Activated CD8-positive, alpha-beta T cell treated with anti-CD3 and anti-CD28 coated beads, Interleukin-2, amount 10 ng/mL, durations not matched to agents 7 days and 5 days (primary cell): Measurements from ENCODE around the gene MEX3B. TPM values are rescaled to one million over a fixed set of nuclear protein-coding genes. Genes with fewer than 3 reads are reported as not detected.
"Not testable (repeated sequence)": the region's sequence is repeated elsewhere in the genome, so short reads cannot be mapped to it uniquely, and the experiment has no call there.

Source experiments
- ATAC-seq: fragments of 150-1000 bp; cut with Tn5 transposase; one replicate; pipeline ENCODE4 v1.10.0; 2021; ENCODE audit warnings: moderate library complexity
- CTCF ChIA-PET: fragments of 350-600 bp; sonication (Branson Sonifier 250); formaldehyde crosslinking; loops from one replicate; lab custom pipeline; 2021; ENCODE audit warnings: antibody characterized with exemption; lab: Charles Lee
- POLR2A ChIA-PET: fragments of 350-600 bp; sonication (Branson Sonifier 250); formaldehyde crosslinking; loops from one replicate; lab custom pipeline; 2021; ENCODE audit warnings: antibody characterized with exemption; lab: Charles Lee
- DNase-seq: peaks from one replicate; pipeline ENCODE4 v3.0.0-alpha.2; 2020
- H3K27ac Mint-ChIP-seq: one replicate; pipeline ENCODE4 v1.8.0; 2021; ENCODE audit warnings: mild to moderate bottlenecking, mixed read lengths
- H3K27me3 Mint-ChIP-seq: one replicate; pipeline ENCODE4 v1.8.0; 2021; ENCODE audit warnings: low read depth, mixed read lengths
- H3K36me3 Mint-ChIP-seq: one replicate; pipeline ENCODE4 v1.8.0; 2021; ENCODE audit warnings: low read depth, mixed read lengths
- H3K4me1 Mint-ChIP-seq: one replicate; pipeline ENCODE4 v1.8.0; 2021; ENCODE audit warnings: low read depth, mixed read lengths
- H3K4me3 Mint-ChIP-seq: one replicate; pipeline ENCODE4 v1.8.0; 2021; ENCODE audit warnings: mild to moderate bottlenecking, mixed read lengths
- H3K9me3 Mint-ChIP-seq: one replicate; pipeline ENCODE4 v1.8.0; 2022; ENCODE audit warnings: mixed read lengths; ENCODE audit not compliant: insufficient read depth
- total RNA-seq, 2 experiments: library from RNA; stranded (reverse); gene quantifications; one replicate each; pipeline ENCODE4 v1.2.3, GENCODE V29; 2021

Gene MEX3B
- total RNA-seq, 2 experiments from 2014 or later: 0.63 TPM

- H3K36me3 Mint-ChIP-seq, H3K27me3 Mint-ChIP-seq, CTCF ChIA-PET, H3K4me1 Mint-ChIP-seq, H3K4me3 Mint-ChIP-seq, DNase-seq, ATAC-seq, H3K9me3 Mint-ChIP-seq, POLR2A ChIA-PET, H3K27ac Mint-ChIP-seq: not testable (repeated sequence)
These were observed 17.7 kb downstream of the MEX3B start for GRCh38 chr15:82028163-82028562.

GRCh38 chr15:82021992-82022391 lies 23.8 kb downstream of the MEX3B start:
- no peak for DNase-seq
- CTCF ChIA-PET: no interaction called here
- Mint-ChIP-seq H3K4me3 (no peak overlapping the region), H3K36me3 (no peaks in the 10 kb centered on the region), H3K27ac (no peak overlapping the region), H3K9me3 (no peaks in the 10 kb centered on the region), H3K4me1 (no peaks in the 10 kb centered on the region), H3K27me3 (peaks cover 9% of the 10 kb centered on the region)
- POLR2A ChIA-PET: no interaction called here
- no peak for ATAC-seq

GRCh38 chr15:82020625-82021394 lies 25.0 kb downstream of the MEX3B start:
- H3K36me3 Mint-ChIP-seq: no peaks in the 10 kb centered on the region
- POLR2A ChIA-PET: no interaction called here
- H3K27me3 Mint-ChIP-seq: peaks cover 15% of the 10 kb centered on the region

GRCh38 chr15:82018201-82018600 lies 27.6 kb downstream of the MEX3B start:
- DNase-seq (no peak), ATAC-seq (no peak)
- H3K27me3 Mint-ChIP-seq: peaks cover 15% of the 10 kb centered on the region
- H3K36me3 Mint-ChIP-seq: no peaks in the 10 kb centered on the region
- H3K27ac Mint-ChIP-seq: no peak overlapping the region
- POLR2A ChIA-PET: no interaction called here
- H3K9me3 Mint-ChIP-seq: no peaks in the 10 kb centered on the region
- CTCF ChIA-PET: no interaction called here
- no peaks in the 10 kb centered on the region for H3K4me1 Mint-ChIP-seq
- H3K4me3 Mint-ChIP-seq: no peak overlapping the region

More at GRCh38 chr15:82020625-82021394, 25.0 kb downstream of the MEX3B start:
- CTCF ChIA-PET: no interaction called here
- no peak for ATAC-seq
- Mint-ChIP-seq H3K9me3 (no peaks in the 10 kb centered on the region), H3K4me3 (no peak overlapping the region), H3K4me1 (no peaks in the 10 kb centered on the region), H3K27ac (no peak overlapping the region)
- no peak for DNase-seq

GRCh38 chr15:82017656-82018055 lies 28.2 kb downstream of the MEX3B start:
- Mint-ChIP-seq H3K4me3 (no peak overlapping the region), H3K36me3 (no peaks in the 10 kb centered on the region), H3K4me1 (no peaks in the 10 kb centered on the region), H3K9me3 (no peaks in the 10 kb centered on the region), H3K27ac (no peak overlapping the region), H3K27me3 (peaks cover 15% of the 10 kb centered on the region)
- CTCF ChIA-PET: no interaction called here
- ATAC-seq (no peak), DNase-seq (no peak)
- POLR2A ChIA-PET: no interaction called here

GRCh38 chr15:82014989-82015388 lies 30.8 kb downstream of the MEX3B start:
- ATAC-seq: no peak
- Mint-ChIP-seq H3K4me1 (no peaks in the 10 kb centered on the region), H3K4me3 (no peak overlapping the region), H3K27me3 (peaks cover 10% of the 10 kb centered on the region), H3K27ac (no peak overlapping the region), H3K9me3 (no peaks in the 10 kb centered on the region), H3K36me3 (no peaks in the 10 kb centered on the region)
- no peak for DNase-seq
- CTCF ChIA-PET: no interaction called here
- POLR2A ChIA-PET: no interaction called here

- no peak for DNase-seq
- Mint-ChIP-seq H3K36me3 (no peaks in the 10 kb centered on the region), H3K27ac (no peak overlapping the region), H3K4me3 (no peak overlapping the region), H3K4me1 (no peaks in the 10 kb centered on the region), H3K9me3 (no peaks in the 10 kb centered on the region), H3K27me3 (peaks cover 7% of the 10 kb centered on the region)
- POLR2A ChIA-PET: no interaction called here
- no peak for ATAC-seq
- CTCF ChIA-PET: no interaction called here
These were observed 32.9 kb downstream of the MEX3B start for GRCh38 chr15:82012908-82013307.

- DNase-seq (no peak), ATAC-seq (no peak)
- Mint-ChIP-seq H3K27ac (no peak overlapping the region), H3K36me3 (no peaks in the 10 kb centered on the region), H3K27me3 (no peaks in the 10 kb centered on the region), H3K4me1 (no peaks in the 10 kb centered on the region), H3K9me3 (peaks cover 3% of the 10 kb centered on the region), H3K4me3 (no peak overlapping the region)
- POLR2A ChIA-PET: no interaction called here
- CTCF ChIA-PET: no interaction called here
These were observed 40.6 kb downstream of the MEX3B start for GRCh38 chr15:82005239-82005638.

GRCh38 chr15:82003916-82004315 lies 41.9 kb downstream of the MEX3B start:
- Mint-ChIP-seq H3K27me3 (no peaks in the 10 kb centered on the region), H3K9me3 (peaks cover 3% of the 10 kb centered on the region), H3K27ac (no peak overlapping the region), H3K36me3 (no peaks in the 10 kb centered on the region), H3K4me3 (no peak overlapping the region), H3K4me1 (no peaks in the 10 kb centered on the region)
- ChIA-PET POLR2A (no interaction called here), CTCF (no interaction called here)
- DNase-seq: no peak
- no peak for ATAC-seq

GRCh38 chr15:81995081-81995480 lies 50.7 kb downstream of the MEX3B start:
- POLR2A ChIA-PET, H3K4me1 Mint-ChIP-seq, CTCF ChIA-PET, ATAC-seq, H3K27ac Mint-ChIP-seq, H3K27me3 Mint-ChIP-seq, DNase-seq, H3K36me3 Mint-ChIP-seq: not testable (repeated sequence)
- H3K9me3 Mint-ChIP-seq: peaks cover 14% of the 10 kb centered on the region
- peak overlapping the region; percentile 29 for H3K4me3 Mint-ChIP-seq

GRCh38 chr15:81992523-81992922 lies 53.3 kb downstream of the MEX3B start:
- Mint-ChIP-seq H3K27ac (no peak overlapping the region), H3K4me1 (no peaks in the 10 kb centered on the region), H3K4me3 (no peak overlapping the region), H3K36me3 (no peaks in the 10 kb centered on the region), H3K9me3 (peaks cover 14% of the 10 kb centered on the region), H3K27me3 (no peaks in the 10 kb centered on the region)
- ChIA-PET CTCF (no interaction called here), POLR2A (no interaction called here)
- DNase-seq (no peak), ATAC-seq (no peak)
